Inflammatory macrophage (primary cell): ENCODE data around the gene ORC2.

ENCODE experiments used
- DNase-seq, 2 donors: peaks; one replicate each; pipeline ENCODE4 v3.0.0-alpha.2; 2020 to 2022

ORC2 gene

DNA sequence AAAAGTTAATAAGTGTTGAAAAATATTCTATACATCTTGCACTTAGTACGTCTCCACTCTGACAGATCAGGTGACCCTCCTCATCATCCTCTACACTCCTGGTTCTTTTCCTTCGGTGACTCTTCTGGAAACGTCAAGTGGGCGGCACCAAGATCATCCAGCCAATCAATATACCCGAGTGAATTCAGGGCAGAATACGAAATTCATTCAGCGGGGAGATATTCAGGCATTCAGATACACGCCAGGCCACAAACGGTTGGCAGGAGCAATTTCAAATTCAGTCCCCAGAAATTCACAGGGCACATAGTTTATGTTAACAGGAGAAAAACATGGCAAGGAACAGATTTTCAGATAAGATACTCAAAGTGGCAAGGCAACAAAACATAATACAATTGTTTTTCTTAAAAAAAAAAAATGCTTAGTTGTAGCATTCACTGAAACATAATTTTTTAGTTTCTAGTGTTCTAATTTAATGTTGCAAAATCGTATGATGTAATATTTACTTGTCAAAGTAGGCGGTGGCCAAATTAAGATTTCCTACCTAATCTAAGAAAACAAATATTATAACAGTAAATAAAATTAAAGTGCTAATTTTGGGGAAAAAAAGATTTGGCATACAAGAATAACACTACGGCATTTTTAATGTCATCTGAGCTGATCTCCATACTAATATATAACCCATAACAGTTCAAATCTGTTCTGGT, 103.2 kb downstream of the ORC2 start:
- peak in 1 of 2 donors; percentile 35 for DNase-seq
